ENCODE measurements around the gene SETD4. TPM values are rescaled to one million over a fixed set of nuclear protein-coding genes. Genes with fewer than 3 reads are reported as not detected.
"Not testable (repeated sequence)": the region's sequence is repeated elsewhere in the genome, so short reads cannot be mapped to it uniquely, and the experiment has no call there.

Gene SETD4
- total and polyA plus RNA-seq, 11 donors = 4.5 to 12.7 (median 10.4) TPM

DNA sequence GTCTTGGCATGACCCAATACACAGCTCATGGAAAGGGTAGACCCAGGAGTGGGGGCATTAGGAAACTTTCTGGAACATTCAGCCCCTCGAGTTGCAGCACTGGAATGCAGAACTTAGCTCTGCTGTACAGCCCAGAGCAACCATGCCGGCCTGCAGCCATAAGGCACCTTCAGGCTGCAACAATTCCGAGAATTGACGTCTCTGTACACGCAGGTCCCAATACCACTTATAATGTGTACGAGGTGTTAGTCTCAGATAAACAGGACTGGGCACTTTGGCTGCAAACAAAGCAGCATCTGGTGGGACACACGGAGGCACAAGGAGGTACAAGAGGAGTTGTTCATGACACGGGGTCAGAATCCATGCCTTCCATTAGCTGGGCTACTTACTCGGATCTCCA is 17.4 kb upstream of the SETD4 start:
- TF ChIP-seq, protein P1, sequence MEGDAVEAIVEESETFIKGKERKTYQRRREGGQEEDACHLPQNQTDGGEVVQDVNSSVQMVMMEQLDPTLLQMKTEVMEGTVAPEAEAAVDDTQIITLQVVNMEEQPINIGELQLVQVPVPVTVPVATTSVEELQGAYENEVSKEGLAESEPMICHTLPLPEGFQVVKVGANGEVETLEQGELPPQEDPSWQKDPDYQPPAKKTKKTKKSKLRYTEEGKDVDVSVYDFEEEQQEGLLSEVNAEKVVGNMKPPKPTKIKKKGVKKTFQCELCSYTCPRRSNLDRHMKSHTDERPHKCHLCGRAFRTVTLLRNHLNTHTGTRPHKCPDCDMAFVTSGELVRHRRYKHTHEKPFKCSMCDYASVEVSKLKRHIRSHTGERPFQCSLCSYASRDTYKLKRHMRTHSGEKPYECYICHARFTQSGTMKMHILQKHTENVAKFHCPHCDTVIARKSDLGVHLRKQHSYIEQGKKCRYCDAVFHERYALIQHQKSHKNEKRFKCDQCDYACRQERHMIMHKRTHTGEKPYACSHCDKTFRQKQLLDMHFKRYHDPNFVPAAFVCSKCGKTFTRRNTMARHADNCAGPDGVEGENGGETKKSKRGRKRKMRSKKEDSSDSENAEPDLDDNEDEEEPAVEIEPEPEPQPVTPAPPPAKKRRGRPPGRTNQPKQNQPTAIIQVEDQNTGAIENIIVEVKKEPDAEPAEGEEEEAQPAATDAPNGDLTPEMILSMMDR (IDR thresholded peaks at IDR 0.05) = no peak
- no peak for TF ChIP-seq POLR2A (IDR thresholded peaks at IDR 0.05)
- H3K4me3 ChIP-seq = no peak overlapping the region

DNA sequence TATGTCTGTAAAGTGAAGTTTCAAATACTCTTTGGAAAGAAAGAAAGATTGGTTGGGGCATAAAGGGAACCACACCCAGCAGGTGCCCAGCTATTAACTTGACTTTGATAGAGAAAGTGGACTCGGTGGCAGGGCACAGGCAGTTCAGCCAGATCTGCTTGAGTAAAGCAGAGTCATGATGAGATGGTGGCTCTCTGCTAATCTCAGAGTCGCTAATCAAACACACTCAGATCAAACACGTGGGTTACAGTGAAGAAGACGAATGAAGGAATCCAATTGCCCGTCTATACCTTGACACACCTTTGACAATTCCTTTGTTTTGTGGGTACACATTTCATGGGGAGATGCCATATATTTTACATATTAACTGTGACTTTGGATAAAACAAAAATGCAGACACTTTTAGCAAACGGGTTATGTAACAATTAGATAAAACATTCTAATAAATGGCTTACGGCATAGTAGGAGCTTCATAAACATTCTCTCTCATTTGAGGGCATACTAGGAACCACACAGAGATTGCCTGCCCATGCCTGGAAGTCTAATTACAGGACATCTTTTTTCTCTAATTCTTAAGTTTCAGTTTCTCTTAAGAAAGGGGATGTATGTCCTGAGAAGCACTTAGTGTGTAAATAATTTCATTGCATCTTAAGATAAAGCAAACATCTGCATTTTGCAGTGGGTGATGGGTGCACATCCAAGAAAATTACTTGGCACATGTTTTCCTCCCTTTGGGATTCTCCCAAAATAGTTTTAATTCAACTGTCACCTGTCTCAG is 16.7 kb upstream of the SETD4 start:
- intact Hi-C loops (cut with DNase I) = no loop called here
- WGBS, 4 donors = 65 to 78% (median 68%) methylated on average over 7 of the region's 7 CpGs
- H3K27me3 ChIP-seq = no peaks in the 10 kb centered on the region
- no peak for ATAC-seq
- peak overlapping the region in 1 of 12 donors; percentile 79 for H3K27ac ChIP-seq
- H3K4me3 ChIP-seq = no peak overlapping the region
- DNase-seq = no peak
- peaks cover 0 to 20% (median 6%) of the 10 kb centered on the region in 9 donors for H3K36me3 ChIP-seq
- H3K9me3 ChIP-seq = peaks cover 0 to 4% (median 0%) of the 10 kb centered on the region in 12 donors
- peaks cover 0 to 39% (median 0%) of the 10 kb centered on the region in 12 donors for H3K4me1 ChIP-seq
- TF ChIP-seq, protein P1 (IDR thresholded peaks at IDR 0.05) = no peak

More for the DNA sequence above, 17.4 kb upstream of the SETD4 start:
- intact Hi-C loops (cut with DNase I) = no loop called here
- Histone ChIP-seq H3K27ac (peak overlapping the region in 1 of 12 donors; percentile 79), H3K9me3 (peaks cover 0 to 4% (median 0%) of the 10 kb centered on the region in 12 donors), H3K36me3 (peaks cover 0 to 13% (median 0%) of the 10 kb centered on the region in 9 donors), H3K27me3 (no peaks in the 10 kb centered on the region), H3K4me1 (peaks cover 0 to 32% (median 0%) of the 10 kb centered on the region in 12 donors)
- ATAC-seq (no peak), DNase-seq (no peak)
- 66 to 85% (median 76%) methylated on average over 9 of the region's 9 CpGs for WGBS, 4 donors

DNA sequence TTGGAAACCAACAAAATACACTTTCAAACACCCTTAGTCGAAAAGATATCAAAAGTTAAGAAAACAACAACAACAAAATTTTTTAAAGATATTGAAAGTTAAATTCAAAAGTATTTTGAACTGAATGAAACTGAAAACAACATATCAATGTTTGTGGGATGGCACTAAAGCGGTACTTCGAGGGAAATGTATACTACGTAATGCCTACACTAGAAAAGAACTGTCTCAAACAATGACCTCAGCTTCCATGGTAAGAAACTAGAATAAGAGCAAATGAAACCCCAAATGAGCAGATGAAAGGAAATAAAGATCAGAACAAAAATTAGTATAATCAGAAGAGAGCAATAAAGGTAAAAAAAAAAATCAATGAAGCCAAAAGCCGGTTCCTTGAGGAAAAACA is 15.6 kb upstream of the SETD4 start:
- peaks cover 0 to 30% (median 12%) of the 10 kb centered on the region in 9 donors for H3K36me3 ChIP-seq
- peaks cover 0 to 50% (median 7%) of the 10 kb centered on the region in 12 donors for H3K4me1 ChIP-seq
- no peaks in the 10 kb centered on the region for H3K27me3 ChIP-seq
- intact Hi-C loops (cut with DNase I) = no loop called here
- H3K27ac ChIP-seq = no peak overlapping the region
- TF ChIP-seq, protein P1 (IDR thresholded peaks at IDR 0.05) = no peak
- no peak for TF ChIP-seq POLR2A (IDR thresholded peaks at IDR 0.05)
- H3K9me3 ChIP-seq = peaks cover 0 to 4% (median 0%) of the 10 kb centered on the region in 12 donors
- no peak for DNase-seq
- H3K4me3 ChIP-seq = no peak overlapping the region
- ATAC-seq = no peak
- WGBS, 4 donors = 92 to 95% (median 93%) methylated on average over 5 of the region's 5 CpGs

DNA sequence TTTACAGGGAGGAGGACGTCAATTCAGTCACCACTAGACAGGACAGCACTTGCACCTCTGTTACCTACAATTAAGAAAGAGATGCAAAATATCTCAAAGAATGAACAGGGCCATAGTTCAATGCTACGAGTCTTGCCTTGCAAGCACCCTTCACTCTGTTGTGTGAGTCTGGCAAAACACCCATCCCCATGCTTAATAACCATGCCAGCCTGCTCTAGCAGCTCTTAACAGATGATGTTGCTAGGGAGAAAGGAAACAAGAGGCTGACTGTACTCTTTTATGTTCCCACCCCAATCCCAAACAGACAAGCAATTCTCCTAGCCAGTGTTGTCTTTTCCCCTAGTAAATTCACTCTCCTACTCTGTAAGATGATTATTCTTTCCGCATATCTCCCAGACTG is 14.8 kb upstream of the SETD4 start:
- H3K36me3 ChIP-seq = peaks cover 0 to 30% (median 12%) of the 10 kb centered on the region in 9 donors
- no peaks in the 10 kb centered on the region for H3K27me3 ChIP-seq
- no peak overlapping the region for H3K27ac ChIP-seq
- ATAC-seq (peak in 1 of 4 donors; percentile 27), DNase-seq (no peak)
- peaks cover 0 to 4% (median 0%) of the 10 kb centered on the region in 12 donors for H3K9me3 ChIP-seq
- WGBS, 4 donors = 61 to 79% (median 78%) methylated on average over 3 of the region's 3 CpGs
- no peak for TF ChIP-seq POLR2A (IDR thresholded peaks at IDR 0.05)
- TF ChIP-seq, protein P1 (IDR thresholded peaks at IDR 0.05) = no peak
- intact Hi-C loops (cut with DNase I) = no loop called here
- no peak overlapping the region for H3K4me3 ChIP-seq
- H3K4me1 ChIP-seq = peaks cover 0 to 58% (median 10%) of the 10 kb centered on the region in 12 donors

DNA sequence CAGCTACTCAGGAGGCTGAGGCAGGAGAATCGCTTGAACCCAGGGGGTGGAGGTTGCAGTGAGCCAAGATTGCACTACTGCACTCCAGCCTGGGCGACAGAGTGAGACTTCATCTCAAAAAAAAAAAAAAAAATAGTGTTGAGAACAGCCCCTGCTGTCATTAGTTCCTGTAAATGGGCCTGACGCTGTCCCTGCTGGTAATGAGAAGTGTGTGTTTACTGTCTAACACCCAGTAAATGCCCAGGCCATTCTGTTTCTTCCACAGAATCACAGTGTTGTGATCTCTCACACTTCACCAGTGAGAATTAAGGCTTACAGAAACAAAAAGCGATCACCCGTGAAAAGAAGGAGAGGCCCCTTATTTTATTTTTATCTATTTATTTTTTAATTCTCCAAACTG is 13.6 kb upstream of the SETD4 start:
- DNase-seq, ATAC-seq, H3K4me3 ChIP-seq, H3K27ac ChIP-seq, H3K9me3 ChIP-seq, H3K27me3 ChIP-seq: not testable (repeated sequence)
- intact Hi-C loops (cut with DNase I) = loop anchor here in 2 of 10 donors (5.0 kb wide), 1 partner anchor 38 kb away; no protein-coding TSS in a partner anchor
- WGBS, 4 donors = 88 to 92% (median 89%) methylated on average over 5 of the region's 5 CpGs
- peaks cover 0 to 30% (median 12%) of the 10 kb centered on the region in 9 donors for H3K36me3 ChIP-seq
- H3K4me1 ChIP-seq = peaks cover 0 to 58% (median 12%) of the 10 kb centered on the region in 12 donors
